Measurements from ENCODE around the gene EGFR. TPM values are rescaled to one million over a fixed set of nuclear protein-coding genes. Genes with fewer than 3 reads are reported as not detected.

The EGFR gene
- total RNA-seq, 3 donors from 2014 or later = 61.9 to 164 (median 65.0) TPM

- Histone ChIP-seq H3K36me3 (no peaks in the 10 kb centered on the region), H3K4me1 (peaks cover 0 to 9% of the 10 kb centered on the region in 2 donors), H3K27me3 (peaks cover 0 to 13% of the 10 kb centered on the region in 2 donors), H3K9me3 (no peaks in the 10 kb centered on the region), H3K27ac (peak overlapping the region; percentile 29 to 33), H3K4me3 (peak overlapping the region; percentile 52 to 76 (median 62))
- peak; percentile 72 to 92 (median 88) for TF ChIP-seq CTCF (IDR thresholded peaks at IDR 0.05)
- TF ChIP-seq POLR2AphosphoS5 (IDR thresholded peaks at IDR 0.05) = peak in 1 of 3 donors; percentile 48
- no peak for TF ChIP-seq POLR2A (IDR thresholded peaks at IDR 0.05)
- intact Hi-C loops (cut with DNase I; ENCODE audit: low total_unique reads) = loop anchor here (5.0 kb wide), 1 partner anchor 468 kb away; no protein-coding TSS in a partner anchor
- DNase-seq (ENCODE audit: low spot score in 2 of 2) = peak; percentile 64 to 88
Observed at GRCh38 chr7:55254596-55255495, 236.0 kb downstream of the EGFR start.

- H3K36me3 ChIP-seq = no peaks in the 10 kb centered on the region
- H3K27me3 ChIP-seq = peaks cover 0 to 13% of the 10 kb centered on the region in 2 donors
- TF ChIP-seq POLR2A (IDR thresholded peaks at IDR 0.05) (no peak), POLR2AphosphoS5 (IDR thresholded peaks at IDR 0.05) (peak; percentile 13 to 47 (median 42)), CTCF (IDR thresholded peaks at IDR 0.05) (peak; percentile 72 to 92 (median 92))
- DNase-seq (ENCODE audit: low spot score in 2 of 2) = peak; percentile 80 to 86
- H3K4me1 ChIP-seq = peaks cover 0 to 9% of the 10 kb centered on the region in 2 donors
- peak overlapping the region in 1 of 2 donors; percentile 29 for H3K27ac ChIP-seq
- H3K4me3 ChIP-seq = peak overlapping the region; percentile 52 to 76 (median 62)
- intact Hi-C loops (cut with DNase I; ENCODE audit: low total_unique reads) = no loop called here
- no peaks in the 10 kb centered on the region for H3K9me3 ChIP-seq
Observed at GRCh38 chr7:55255496-55256445, 237.0 kb downstream of the EGFR start.

- TF ChIP-seq POLR2A (IDR thresholded peaks at IDR 0.05) (no peak), POLR2AphosphoS5 (IDR thresholded peaks at IDR 0.05) (no peak), CTCF (IDR thresholded peaks at IDR 0.05) (no peak)
- Histone ChIP-seq H3K4me3 (no peak overlapping the region), H3K4me1 (peaks cover 0 to 9% of the 10 kb centered on the region in 2 donors), H3K9me3 (no peaks in the 10 kb centered on the region), H3K36me3 (no peaks in the 10 kb centered on the region), H3K27ac (no peak overlapping the region), H3K27me3 (peaks cover 0 to 13% of the 10 kb centered on the region in 2 donors)
- intact Hi-C loops (cut with DNase I; ENCODE audit: low total_unique reads) = no loop called here
- DNase-seq (ENCODE audit: low spot score in 2 of 2) = no peak
Observed at GRCh38 chr7:55258631-55259030, 239.8 kb downstream of the EGFR start.

- no peak overlapping the region for H3K4me3 ChIP-seq
- intact Hi-C loops (cut with DNase I; ENCODE audit: low total_unique reads) = no loop called here
- DNase-seq (ENCODE audit: low spot score in 2 of 2) = no peak
- TF ChIP-seq CTCF (IDR thresholded peaks at IDR 0.05) (no peak), POLR2AphosphoS5 (IDR thresholded peaks at IDR 0.05) (no peak), POLR2A (IDR thresholded peaks at IDR 0.05) (no peak)
- no peaks in the 10 kb centered on the region for H3K9me3 ChIP-seq
- no peak overlapping the region for H3K27ac ChIP-seq
- no peaks in the 10 kb centered on the region for H3K36me3 ChIP-seq
- H3K27me3 ChIP-seq = peaks cover 0 to 9% of the 10 kb centered on the region in 2 donors
- peaks cover 0 to 3% of the 10 kb centered on the region in 2 donors for H3K4me1 ChIP-seq
Observed at GRCh38 chr7:55260171-55260570, 241.4 kb downstream of the EGFR start.

Data from breast epithelium (tissue), 4 donors.